HEK293T (cell line): ENCODE measurements around the gene MLN.

ENCODE experiments used
- CTCF ChIA-PET: fragments of 350-600 bp; formaldehyde crosslinking; extraction: SDS; loops from one replicate; lab custom pipeline; 2021; ENCODE audit warnings: antibody characterized with exemption, inconsistent platforms; lab: Yijun Ruan, JAX
- POLR2A ChIA-PET: fragments of 350-600 bp; formaldehyde crosslinking; extraction: SDS; loops from one replicate; lab custom pipeline; 2020; ENCODE audit warnings: antibody characterized with exemption, inconsistent platforms; lab: Yijun Ruan, JAX
- DNase-seq: peaks from one replicate; pipeline ENCODE4 v3.0.0; 2012; ENCODE audit warnings: mixed read lengths; ENCODE audit errors: extremely low spot score
- ARNT ChIP-seq: fragments of 450-650 bp; IDR thresholded peaks from 2 replicates; pipeline ENCODE4 v1.6.1; 2017; ENCODE audit warnings: mild to moderate bottlenecking
- BHLHE40 ChIP-seq: fragments of 450-650 bp; IDR thresholded peaks from 2 replicates; pipeline ENCODE4 v1.6.1; 2016; ENCODE audit warnings: mild to moderate bottlenecking, moderate library complexity, borderline replicate concordance
- CTBP1 ChIP-seq: fragments of 450-650 bp; IDR thresholded peaks from 2 replicates; pipeline ENCODE4 v1.6.1; 2016; ENCODE audit warnings: borderline replicate concordance
- ELF4 ChIP-seq: fragments of 450-650 bp; IDR thresholded peaks from 2 replicates; pipeline ENCODE4 v1.6.1; 2017; ENCODE audit warnings: antibody characterized with exemption
- FOXA1 ChIP-seq: fragments of 450-650 bp; IDR thresholded peaks from 2 replicates; pipeline ENCODE4 v1.6.1; 2016; ENCODE audit warnings: mild to moderate bottlenecking
- FOXK2 ChIP-seq: fragments of 450-650 bp; IDR thresholded peaks from 2 replicates; pipeline ENCODE4 v1.6.1; 2016; ENCODE audit warnings: mild to moderate bottlenecking
- FOXM1 ChIP-seq: fragments of 450-650 bp; IDR thresholded peaks from 2 replicates; pipeline ENCODE4 v1.6.1; 2017; ENCODE audit warnings: mild to moderate bottlenecking, borderline replicate concordance
- HDGF ChIP-seq: fragments of 450-650 bp; IDR thresholded peaks from 2 replicates; pipeline ENCODE4 v1.6.1; 2017; ENCODE audit warnings: antibody characterized with exemption, borderline replicate concordance
- L3MBTL2 ChIP-seq: fragments of 450-650 bp; conservative IDR thresholded peaks from 2 replicates; pipeline ENCODE4 v1.6.1; 2016; ENCODE audit warnings: mild to moderate bottlenecking
- LEF1 ChIP-seq: fragments of 450-650 bp; IDR thresholded peaks from 2 replicates; pipeline ENCODE4 v1.6.1; 2017; ENCODE audit warnings: mild to moderate bottlenecking, borderline replicate concordance
- NFRKB ChIP-seq: fragments of 450-650 bp; IDR thresholded peaks from 2 replicates; pipeline ENCODE4 v1.6.1; 2016; ENCODE audit warnings: mild to moderate bottlenecking, moderate library complexity
- PKNOX1 ChIP-seq: fragments of 450-650 bp; IDR thresholded peaks from 2 replicates; pipeline ENCODE4 v1.6.1; 2016
- SP1 ChIP-seq: fragments of 450-650 bp; IDR thresholded peaks from 2 replicates; pipeline ENCODE4 v1.6.1; 2017
- SUZ12 ChIP-seq: fragments of 450-650 bp; IDR thresholded peaks from 2 replicates; pipeline ENCODE4 v1.6.1; 2016; ENCODE audit warnings: mild to moderate bottlenecking
- TARDBP ChIP-seq: fragments of 450-650 bp; IDR thresholded peaks from 2 replicates; pipeline ENCODE4 v1.6.1; 2016
- ZNF384 ChIP-seq: fragments of 450-650 bp; IDR thresholded peaks from 2 replicates; pipeline ENCODE4 v1.6.1; 2016

Gene MLN

GRCh38 chr6:33820784-33821520 is 17.1 kb upstream of the MLN start:
- ChIA-PET POLR2A (no interaction called here), CTCF (no interaction called here)
- no peak for DNase-seq
- no peak for TF ChIP-seq ARNT
- no peak for TF ChIP-seq ELF4
- TF ChIP-seq PKNOX1 = no peak
- TF ChIP-seq SP1 = no peak
- no peak for TF ChIP-seq FOXM1
- TF ChIP-seq NFRKB = no peak
- no peak for TF ChIP-seq L3MBTL2
- no peak for TF ChIP-seq BHLHE40

GRCh38 chr6:33820243-33820642 is 16.4 kb upstream of the MLN start:
- ChIA-PET POLR2A (no interaction called here), CTCF (no interaction called here)
- DNase-seq = no peak
- TF ChIP-seq NFRKB = no peak
- TF ChIP-seq LEF1 = no peak
- no peak for TF ChIP-seq SP1
- TF ChIP-seq ARNT = no peak
- no peak for TF ChIP-seq SUZ12
- no peak for TF ChIP-seq ZNF384
- TF ChIP-seq ELF4 = no peak
- TF ChIP-seq FOXA1 = no peak
- no peak for TF ChIP-seq CTBP1

DNA sequence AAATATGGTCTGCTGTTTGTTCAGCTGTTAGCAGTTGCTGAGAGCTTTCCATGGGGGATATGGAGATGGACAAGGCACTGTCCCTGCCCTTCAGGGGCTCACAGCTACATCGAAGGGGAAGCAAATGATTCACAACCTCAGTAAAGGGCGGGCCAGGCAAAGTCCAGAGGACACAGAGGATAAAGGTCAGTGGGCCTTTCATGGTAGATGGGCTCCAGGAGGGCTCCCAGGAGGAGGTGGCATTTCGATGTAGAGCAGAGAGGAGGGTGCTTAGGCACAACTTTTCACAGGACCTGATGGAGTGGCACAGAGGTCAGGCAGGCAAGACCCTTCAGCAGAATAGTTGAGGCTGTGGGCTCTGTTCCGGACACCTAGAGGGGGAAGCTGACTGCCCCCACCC is 15.2 kb upstream of the MLN start:
- DNase-seq = no peak
- ChIA-PET POLR2A (no interaction called here), CTCF (no interaction called here)
- TF ChIP-seq CTBP1 (no peak), SUZ12 (no peak), TARDBP (no peak)

- CTCF ChIA-PET = no interaction called here
- no peak for TF ChIP-seq FOXA1
- TF ChIP-seq FOXK2 = no peak
- POLR2A ChIA-PET = no interaction called here
- no peak for DNase-seq
Measured at GRCh38 chr6:33818293-33818692, 14.5 kb upstream of the MLN start.

DNA sequence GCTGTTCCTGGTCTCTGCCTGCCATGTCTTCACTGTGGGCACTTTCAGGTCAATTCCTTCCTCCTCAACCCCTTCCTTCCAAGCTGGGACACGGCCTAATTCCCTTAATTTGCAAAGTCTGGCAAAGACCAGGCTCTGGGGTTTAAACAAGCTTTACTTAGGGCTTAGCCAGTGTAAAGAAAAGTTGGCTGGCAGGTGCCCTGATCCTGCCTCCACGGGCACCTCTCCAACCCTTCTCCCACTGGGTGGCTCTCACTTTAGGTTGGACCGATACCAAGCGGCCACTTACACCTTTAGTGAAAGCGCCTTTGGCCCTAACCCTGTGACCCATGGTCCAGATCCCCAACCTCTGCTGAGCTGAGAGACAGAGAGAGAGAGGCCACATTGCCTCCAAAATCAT is 13.7 kb upstream of the MLN start:
- POLR2A ChIA-PET = no interaction called here
- CTCF ChIA-PET = no interaction called here
- no peak for DNase-seq
- TF ChIP-seq SP1 (no peak), ELF4 (no peak), CTBP1 (no peak), FOXM1 (no peak), FOXA1 (no peak), PKNOX1 (no peak), TARDBP (no peak), BHLHE40 (no peak), L3MBTL2 (no peak)

GRCh38 chr6:33816911-33817310 is 13.1 kb upstream of the MLN start:
- DNase-seq = no peak
- ChIA-PET CTCF (no interaction called here), POLR2A (no interaction called here)
- no peak for TF ChIP-seq ELF4
- TF ChIP-seq SUZ12 = no peak
- no peak for TF ChIP-seq ZNF384
- no peak for TF ChIP-seq SP1
- TF ChIP-seq FOXM1 = no peak
- no peak for TF ChIP-seq L3MBTL2
- no peak for TF ChIP-seq HDGF

DNA sequence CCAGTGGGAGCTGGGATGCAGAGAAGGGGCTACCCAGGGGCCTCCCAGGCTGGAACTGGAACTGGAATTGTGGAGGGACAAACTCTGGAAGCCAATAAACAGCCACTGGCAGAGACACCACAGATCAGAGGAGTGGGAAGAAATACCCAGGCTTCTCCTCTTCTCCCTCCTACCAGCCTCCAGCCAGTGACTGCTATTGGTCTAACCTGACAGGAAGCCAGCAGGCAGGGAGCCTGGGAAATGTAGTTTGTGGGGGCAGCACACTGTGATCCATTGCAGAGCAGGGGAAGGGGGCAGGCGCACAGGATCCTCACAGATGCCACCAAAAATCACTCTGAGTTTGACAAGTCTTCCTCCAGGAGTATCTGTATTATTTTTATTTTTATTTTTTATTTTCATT is 12.1 kb upstream of the MLN start:
- TF ChIP-seq NFRKB (no peak), CTBP1 (no peak), HDGF (no peak), L3MBTL2 (no peak), FOXM1 (no peak), FOXK2 (no peak), ZNF384 (no peak), PKNOX1 (no peak), FOXA1 (no peak), ELF4 (no peak), SUZ12 (no peak), SP1 (no peak), ARNT (no peak), LEF1 (no peak), BHLHE40 (no peak)
- ChIA-PET CTCF (no interaction called here), POLR2A (interaction anchor here (1.1 kb wide), 1 partner anchor 104 kb away, joined by 3 read pairs; the partner anchor contains the start of gene UQCC2)
- peak; percentile 70 for DNase-seq
